ENCODE data around the gene VEPH1. TPM values are rescaled to one million over a fixed set of nuclear protein-coding genes. Genes with fewer than 3 reads are reported as not detected.
A peak's percentile ranks its signal among the peaks of the same experiment; 100 is the strongest.

VEPH1 gene
- total RNA-seq, 1 donor = 152 TPM

DNA sequence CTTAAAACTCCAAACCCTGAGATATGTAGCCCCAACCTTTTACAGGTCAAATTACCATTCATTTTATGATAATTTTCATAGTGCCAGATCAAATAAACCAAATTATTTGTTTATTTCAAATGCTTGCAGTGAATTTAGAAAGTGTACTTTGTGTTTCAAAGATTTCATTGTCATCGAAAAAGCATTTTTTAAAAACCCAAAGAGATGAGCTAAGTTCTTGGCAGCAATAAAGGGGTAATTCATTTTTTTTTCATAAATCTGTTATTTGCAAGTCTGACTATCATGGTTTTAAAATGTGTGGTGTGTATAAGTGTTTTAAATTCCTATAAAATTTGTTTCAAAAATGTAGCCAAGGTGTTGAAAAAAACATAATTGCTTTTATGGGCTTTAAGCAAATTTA is 49.4 kb downstream of the VEPH1 start:
- H3K4me3 ChIP-seq (ENCODE audit: low read depth, low read length) = no peak overlapping the region
- no peak for DNase-seq (ENCODE audit: low read depth)
- TF ChIP-seq, protein P1, sequence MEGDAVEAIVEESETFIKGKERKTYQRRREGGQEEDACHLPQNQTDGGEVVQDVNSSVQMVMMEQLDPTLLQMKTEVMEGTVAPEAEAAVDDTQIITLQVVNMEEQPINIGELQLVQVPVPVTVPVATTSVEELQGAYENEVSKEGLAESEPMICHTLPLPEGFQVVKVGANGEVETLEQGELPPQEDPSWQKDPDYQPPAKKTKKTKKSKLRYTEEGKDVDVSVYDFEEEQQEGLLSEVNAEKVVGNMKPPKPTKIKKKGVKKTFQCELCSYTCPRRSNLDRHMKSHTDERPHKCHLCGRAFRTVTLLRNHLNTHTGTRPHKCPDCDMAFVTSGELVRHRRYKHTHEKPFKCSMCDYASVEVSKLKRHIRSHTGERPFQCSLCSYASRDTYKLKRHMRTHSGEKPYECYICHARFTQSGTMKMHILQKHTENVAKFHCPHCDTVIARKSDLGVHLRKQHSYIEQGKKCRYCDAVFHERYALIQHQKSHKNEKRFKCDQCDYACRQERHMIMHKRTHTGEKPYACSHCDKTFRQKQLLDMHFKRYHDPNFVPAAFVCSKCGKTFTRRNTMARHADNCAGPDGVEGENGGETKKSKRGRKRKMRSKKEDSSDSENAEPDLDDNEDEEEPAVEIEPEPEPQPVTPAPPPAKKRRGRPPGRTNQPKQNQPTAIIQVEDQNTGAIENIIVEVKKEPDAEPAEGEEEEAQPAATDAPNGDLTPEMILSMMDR (IDR thresholded peaks at IDR 0.05; ENCODE audit: insufficient read depth, low read length) = no peak

DNA sequence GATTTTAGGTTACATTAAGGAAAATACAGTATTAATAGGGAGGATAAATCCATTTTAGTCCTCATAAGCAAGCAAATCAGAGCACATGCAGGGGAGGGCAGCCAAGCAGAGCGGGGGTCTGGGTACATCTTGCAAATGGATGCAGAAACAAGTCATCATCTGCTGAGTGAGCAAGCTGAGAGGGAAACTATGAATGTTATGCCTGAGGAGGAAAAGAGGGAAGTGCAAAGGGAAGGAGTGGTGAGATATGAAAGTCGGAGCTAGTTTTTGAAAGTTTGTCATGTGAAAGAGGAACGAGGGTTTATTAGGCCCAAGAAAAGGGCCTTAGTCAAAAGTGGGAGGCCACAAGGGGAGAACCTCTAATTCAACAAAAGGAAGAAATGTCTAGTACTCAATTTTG is 51.1 kb downstream of the VEPH1 start:
- no peak for DNase-seq (ENCODE audit: low read depth)
- H3K4me3 ChIP-seq (ENCODE audit: low read depth, low read length) = no peak overlapping the region
- TF ChIP-seq, protein P1 (IDR thresholded peaks at IDR 0.05; ENCODE audit: insufficient read depth, low read length) = no peak

DNA sequence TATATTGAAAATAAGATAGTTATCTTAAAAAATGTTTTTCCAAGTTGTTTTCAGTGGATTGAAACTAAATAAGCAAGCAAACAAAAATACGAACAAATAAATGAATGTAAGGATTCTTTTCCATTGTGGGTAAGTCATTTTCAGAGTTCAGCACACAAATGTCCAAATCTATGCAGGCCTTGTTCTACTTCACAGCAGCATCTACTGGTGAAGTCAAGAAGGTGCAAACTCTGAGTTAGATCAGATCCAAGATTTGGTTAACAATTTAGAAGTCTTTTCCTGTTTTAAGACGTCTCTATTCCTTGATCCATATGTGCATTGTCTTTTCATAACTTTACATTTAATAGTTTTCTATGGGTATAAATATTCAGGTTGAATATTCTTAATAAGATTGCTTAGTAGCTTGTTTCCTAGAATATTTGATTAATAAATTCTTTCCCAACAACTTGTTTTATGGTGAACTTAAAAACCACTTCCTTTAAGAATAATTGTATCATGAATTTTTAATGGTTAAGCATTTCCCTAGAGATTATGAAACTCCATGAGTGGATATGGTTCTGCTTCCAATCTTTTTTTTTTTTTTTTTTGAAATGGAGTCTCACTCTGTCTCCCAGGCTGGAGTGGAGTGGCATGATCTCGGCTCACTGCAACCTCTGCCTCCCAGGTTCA is 56.1 kb downstream of the VEPH1 start:
- TF ChIP-seq, protein P1 (IDR thresholded peaks at IDR 0.05; ENCODE audit: insufficient read depth, low read length) = peak; percentile 89
- DNase-seq (ENCODE audit: low read depth) = peak; percentile 80
- H3K4me3 ChIP-seq (ENCODE audit: low read depth, low read length) = no peak overlapping the region

DNA sequence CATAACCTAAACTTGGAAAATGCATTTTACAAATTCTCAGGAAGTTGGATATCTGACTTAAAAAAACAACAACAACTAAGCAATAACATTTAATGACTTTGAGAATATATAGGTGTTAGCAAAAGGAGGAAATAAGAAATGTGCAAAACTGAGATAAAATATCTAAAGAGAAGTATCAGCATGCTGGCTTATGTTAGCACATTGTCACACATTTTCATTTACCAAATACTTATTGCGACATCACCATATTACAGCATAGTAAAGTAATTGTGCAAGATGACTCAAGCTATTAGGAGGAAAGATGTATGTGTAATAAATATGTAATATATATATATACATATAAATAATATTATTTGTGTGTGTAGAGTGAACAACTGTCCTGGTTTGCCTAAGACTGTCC is 57.4 kb downstream of the VEPH1 start:
- peak; percentile 81 for DNase-seq (ENCODE audit: low read depth)

DNA sequence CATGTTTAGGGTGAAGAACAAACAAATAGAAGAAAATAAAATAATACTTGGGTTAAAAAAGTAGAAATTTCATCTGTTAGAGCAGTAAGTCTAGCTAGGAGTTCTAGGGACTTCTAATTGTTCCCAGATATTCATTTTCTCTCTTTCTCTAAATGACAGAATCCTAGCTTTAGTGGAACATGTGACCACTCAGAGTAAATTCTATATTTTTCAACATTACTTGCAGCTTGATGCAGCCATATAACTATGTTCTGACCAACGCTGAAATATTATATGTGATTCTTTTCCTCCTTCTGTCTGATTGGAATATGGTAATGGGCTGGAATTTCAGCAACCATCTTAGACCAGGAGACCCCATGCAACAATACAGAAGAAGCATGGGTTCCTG is 58.4 kb downstream of the VEPH1 start:
- DNase-seq (ENCODE audit: low read depth) = peak; percentile 67
- TF ChIP-seq, protein P1 (IDR thresholded peaks at IDR 0.05; ENCODE audit: insufficient read depth, low read length) = no peak
- no peak overlapping the region for H3K4me3 ChIP-seq (ENCODE audit: low read depth, low read length)

More for the DNA sequence above, 57.4 kb downstream of the VEPH1 start:
- no peak overlapping the region for H3K4me3 ChIP-seq (ENCODE audit: low read depth, low read length)
- TF ChIP-seq, protein P1 (IDR thresholded peaks at IDR 0.05; ENCODE audit: insufficient read depth, low read length) = no peak

DNA sequence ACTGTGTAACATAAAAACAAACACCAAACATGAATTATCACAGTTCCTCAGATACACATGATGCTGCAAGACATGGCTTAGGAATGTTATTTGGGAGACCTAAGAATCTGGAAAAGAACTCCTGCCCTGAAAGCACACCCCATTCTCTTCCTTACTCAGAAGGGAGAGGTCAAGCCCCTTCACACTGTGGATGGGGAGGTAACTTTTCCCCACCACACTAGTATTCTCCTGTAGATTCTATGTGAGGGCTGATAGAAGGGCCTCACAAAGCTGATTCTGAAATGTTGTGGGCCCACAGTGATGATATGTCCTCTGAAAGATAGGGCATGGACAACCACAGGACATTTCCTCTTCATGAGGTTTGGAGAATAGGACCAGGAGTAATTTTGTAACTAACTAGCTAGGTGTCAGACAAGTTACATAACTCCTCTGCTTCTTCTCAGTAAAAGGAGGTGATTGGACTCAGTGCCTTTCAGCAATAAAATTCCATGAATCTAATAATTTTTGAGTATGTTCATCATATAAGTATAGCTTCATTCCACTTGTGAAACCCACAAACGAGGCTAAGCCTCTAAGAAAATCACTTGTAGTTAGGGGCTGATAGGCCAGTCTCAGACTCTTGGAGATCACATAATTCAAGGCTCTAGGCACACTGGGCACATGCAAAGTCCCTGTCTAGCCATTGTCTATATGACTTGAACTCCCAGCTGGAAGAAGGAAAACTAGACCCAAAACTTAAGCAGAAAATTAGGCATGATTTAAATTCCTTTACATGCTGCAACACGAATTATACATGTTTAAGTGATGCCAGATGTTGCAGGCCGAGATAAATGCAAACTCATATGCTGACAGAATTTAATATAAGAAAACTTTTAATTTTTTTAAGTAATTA is 59.1 kb downstream of the VEPH1 start:
- H3K4me3 ChIP-seq (ENCODE audit: low read depth, low read length) = no peak overlapping the region
- TF ChIP-seq, protein P1 (IDR thresholded peaks at IDR 0.05; ENCODE audit: insufficient read depth, low read length) = no peak
- DNase-seq (ENCODE audit: low read depth) = peak; percentile 85
